BLaER1 (cell line): ENCODE results near the gene CTRL.

ENCODE experiments used
- H3K27ac ChIP-seq: shearing (Covaris generic); formaldehyde crosslinking; 2 replicates; pipeline ENCODE4 v1.8.1; 2022
- H3K27me3 ChIP-seq: shearing (Covaris generic); formaldehyde crosslinking; 2 replicates; pipeline ENCODE4 v1.8.1; 2022
- H3K36me3 ChIP-seq: shearing (Covaris generic); formaldehyde crosslinking; 2 replicates; pipeline ENCODE4 v1.8.1; 2022
- H3K4me1 ChIP-seq: shearing (Covaris generic); formaldehyde crosslinking; 2 replicates; pipeline ENCODE4 v1.8.1; 2022
- H3K4me2 ChIP-seq: shearing (Covaris generic); formaldehyde crosslinking; 2 replicates; pipeline ENCODE4 v1.8.1; 2022
- H3K4me3 ChIP-seq: shearing (Covaris generic); formaldehyde crosslinking; 2 replicates; pipeline ENCODE4 v1.8.1; 2022
- H3K9ac ChIP-seq: shearing (Covaris generic); formaldehyde crosslinking; 2 replicates; pipeline ENCODE4 v1.8.1; 2022
- H3K9me3 ChIP-seq: shearing (Covaris generic); formaldehyde crosslinking; 2 replicates; pipeline ENCODE4 v1.8.1; 2022
- H4K20me1 ChIP-seq: shearing (Covaris generic); formaldehyde crosslinking; 2 replicates; pipeline ENCODE4 v1.8.1; 2022
- Cebpa-rat ChIP-seq: shearing (Covaris generic); IDR thresholded peaks from 2 replicates; pipeline ENCODE4 v1.8.1; 2022

Gene CTRL

DNA sequence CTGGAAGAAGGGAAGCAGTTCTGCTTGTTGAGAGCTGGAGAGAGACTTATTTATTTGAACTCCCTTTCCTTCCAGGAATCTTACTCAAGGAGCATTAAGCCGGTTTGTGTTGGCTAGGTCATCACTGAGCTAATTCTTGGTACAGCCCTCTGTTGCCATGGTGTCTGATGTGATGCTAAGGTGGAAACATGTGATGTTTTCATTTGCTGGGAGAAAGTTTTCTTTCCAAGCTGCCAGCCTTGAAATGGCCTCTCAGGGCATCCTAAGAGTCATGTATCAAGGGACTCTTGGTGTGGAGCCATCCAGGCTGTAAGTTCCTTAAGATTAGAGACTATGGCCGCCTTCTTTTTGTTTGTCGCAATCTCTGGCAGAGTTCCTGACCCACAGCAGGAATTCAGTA, 34.4 kb downstream of the CTRL start:
- H4K20me1 ChIP-seq = peaks cover 73% of the 10 kb centered on the region
- H3K4me3 ChIP-seq = no peak overlapping the region
- no peak for TF ChIP-seq Cebpa-rat
- no peak overlapping the region for H3K4me2 ChIP-seq
- no peak overlapping the region for H3K9ac ChIP-seq
- no peak overlapping the region for H3K27ac ChIP-seq
- peaks cover 20% of the 10 kb centered on the region for H3K4me1 ChIP-seq
- H3K36me3 ChIP-seq = peaks cover 33% of the 10 kb centered on the region
- no peaks in the 10 kb centered on the region for H3K27me3 ChIP-seq
- H3K9me3 ChIP-seq = no peaks in the 10 kb centered on the region

DNA sequence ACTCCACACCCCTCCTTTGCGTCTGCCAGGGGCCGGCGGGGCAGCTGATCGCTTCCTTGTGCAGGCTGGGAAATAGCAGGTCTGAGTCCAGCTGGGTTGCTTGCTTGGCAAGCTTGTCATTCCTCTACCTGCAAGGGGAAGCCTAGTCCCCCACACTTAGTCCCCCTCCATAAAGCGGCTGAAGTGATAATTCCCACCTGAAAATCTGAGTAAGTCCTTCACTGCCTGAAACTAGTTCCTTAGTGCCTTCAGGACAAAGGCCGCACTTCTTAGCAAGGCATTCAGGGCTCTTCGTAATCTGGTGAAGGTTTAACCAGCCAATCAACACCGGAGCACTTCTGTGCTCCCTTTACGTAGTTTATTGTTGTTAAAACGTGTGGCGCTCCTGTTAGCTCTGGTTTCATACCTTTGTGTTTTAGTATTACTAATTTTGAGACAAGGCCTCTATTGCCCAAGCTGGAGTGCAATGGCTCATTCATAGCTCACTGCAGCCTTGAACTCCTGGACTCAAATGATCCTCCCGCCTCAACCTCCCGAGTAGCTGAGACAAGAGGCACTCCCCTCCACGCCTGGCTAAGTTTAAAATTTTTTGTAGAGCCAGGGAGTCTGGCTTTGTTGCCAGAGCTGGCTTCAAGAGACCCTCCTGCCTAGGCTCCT, 37.8 kb downstream of the CTRL start:
- H3K36me3 ChIP-seq = peaks cover 17% of the 10 kb centered on the region
- H3K9ac ChIP-seq = peak overlapping the region; percentile 99
- no peaks in the 10 kb centered on the region for H3K27me3 ChIP-seq
- H3K4me2 ChIP-seq = peak overlapping the region; percentile 83
- peaks cover 21% of the 10 kb centered on the region for H3K4me1 ChIP-seq
- TF ChIP-seq Cebpa-rat = no peak
- H3K9me3 ChIP-seq = no peaks in the 10 kb centered on the region
- peaks cover 39% of the 10 kb centered on the region for H4K20me1 ChIP-seq
- H3K4me3 ChIP-seq = peak overlapping the region; percentile 100
- peak overlapping the region; percentile 97 for H3K27ac ChIP-seq

DNA sequence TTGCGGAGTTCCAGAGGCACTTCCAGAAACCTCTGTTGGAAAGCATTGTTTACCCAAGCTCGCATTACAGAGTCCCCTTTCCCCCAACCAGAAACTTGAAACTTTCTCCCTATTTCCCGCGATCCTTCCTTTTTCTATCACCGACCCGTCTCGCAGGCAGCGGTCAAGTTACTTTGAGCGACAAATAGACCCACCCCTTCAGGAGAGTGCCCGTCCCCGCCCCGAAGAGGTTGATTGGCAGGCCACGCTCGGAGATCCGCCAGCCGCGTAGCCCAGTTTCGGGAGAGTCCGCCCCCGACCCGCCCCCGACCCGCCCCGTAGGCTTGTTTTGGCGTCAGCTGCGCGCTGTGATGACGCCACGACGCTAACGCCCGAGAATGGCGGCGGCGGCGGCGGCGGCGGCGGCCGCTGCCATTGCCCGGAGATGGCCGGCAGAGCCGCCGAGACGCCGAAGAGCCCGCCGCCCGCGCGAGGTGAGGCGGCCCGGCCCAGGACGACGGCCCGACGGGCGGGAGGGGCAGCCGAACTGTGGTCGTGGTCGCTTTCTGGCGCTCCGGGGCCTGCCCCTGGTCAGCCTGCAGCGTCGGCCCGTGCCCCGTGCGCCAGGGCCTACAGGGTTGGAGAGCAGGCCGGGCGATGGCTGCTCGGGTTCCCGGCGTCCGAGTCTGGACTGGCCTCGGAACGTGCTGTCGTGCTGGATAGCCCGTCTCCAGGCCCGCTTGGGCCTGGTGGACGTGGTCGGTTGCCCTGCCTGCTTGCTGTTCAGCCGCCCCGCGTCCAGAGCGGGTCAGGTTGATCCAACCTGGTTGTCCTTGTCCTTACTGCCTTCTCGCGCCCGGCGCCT, 38.5 kb downstream of the CTRL start, which contains the start of gene PSKH1:
Gene PSKH1, plus strand, starts transcription at position 356 of the 844 bp plus-strand sequence. CDS start 15,496 bp downstream, outside the sequence.
- no peaks in the 10 kb centered on the region for H3K27me3 ChIP-seq
- H3K4me1 ChIP-seq = peaks cover 21% of the 10 kb centered on the region
- peaks cover 32% of the 10 kb centered on the region for H4K20me1 ChIP-seq
- no peaks in the 10 kb centered on the region for H3K9me3 ChIP-seq
- H3K27ac ChIP-seq = peak within 1 kb of the TSS; percentile 97
- peak within 1 kb of the TSS; percentile 83 for H3K4me2 ChIP-seq
- H3K36me3 ChIP-seq = peaks cover 21% of the 10 kb centered on the region
- no peak for TF ChIP-seq Cebpa-rat
- peak within 1 kb of the TSS; percentile 99 for H3K9ac ChIP-seq
- H3K4me3 ChIP-seq = peak within 1 kb of the TSS; percentile 100

DNA sequence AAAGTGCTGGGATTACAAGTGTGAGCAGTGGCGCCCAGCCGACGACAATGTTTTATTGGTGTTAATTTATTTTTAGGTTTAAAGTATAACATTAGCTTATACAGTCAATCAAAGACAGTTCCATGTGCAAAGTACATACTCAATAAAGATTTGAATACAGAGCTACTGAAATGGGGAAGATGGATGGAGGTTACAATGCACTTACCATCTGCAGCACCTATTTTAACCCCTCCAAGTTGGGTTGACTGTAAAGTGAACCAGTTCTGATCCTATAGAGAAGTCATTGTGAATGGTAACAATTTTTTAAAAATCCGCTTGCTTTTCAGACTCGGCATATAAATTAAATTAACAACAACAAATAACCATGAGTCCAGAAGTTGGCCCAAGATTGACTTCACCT, 39.3 kb downstream of the CTRL start:
- peak overlapping the region; percentile 99 for H3K9ac ChIP-seq
- TF ChIP-seq Cebpa-rat = no peak
- no peaks in the 10 kb centered on the region for H3K9me3 ChIP-seq
- peak overlapping the region; percentile 79 for H3K4me2 ChIP-seq
- no peak overlapping the region for H3K27ac ChIP-seq
- H3K36me3 ChIP-seq = peaks cover 21% of the 10 kb centered on the region
- peak overlapping the region; percentile 100 for H3K4me3 ChIP-seq
- H4K20me1 ChIP-seq = peaks cover 24% of the 10 kb centered on the region
- peaks cover 21% of the 10 kb centered on the region for H3K4me1 ChIP-seq
- no peaks in the 10 kb centered on the region for H3K27me3 ChIP-seq

DNA sequence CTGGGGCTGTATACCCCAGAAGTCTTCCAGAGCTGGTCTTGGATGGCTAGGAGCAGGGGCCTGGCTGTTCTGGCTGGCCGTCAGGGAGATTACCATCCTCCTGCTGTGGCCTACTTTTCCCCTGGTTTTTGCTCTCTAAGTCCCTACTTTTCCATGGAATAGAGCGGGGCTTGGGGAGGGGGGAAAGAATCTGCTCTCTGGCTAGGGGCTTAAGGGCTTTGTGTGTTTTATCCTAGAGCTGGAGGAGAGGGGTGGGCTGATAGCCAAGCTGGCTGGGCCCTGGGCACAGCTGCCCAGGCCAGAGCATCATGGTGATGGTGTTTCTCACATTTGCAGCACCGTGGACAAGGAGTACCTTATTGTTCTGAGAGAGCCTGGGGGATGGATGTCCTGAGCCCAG, 43.3 kb downstream of the CTRL start:
- no peaks in the 10 kb centered on the region for H3K9me3 ChIP-seq
- no peak overlapping the region for H3K9ac ChIP-seq
- no peak overlapping the region for H3K4me2 ChIP-seq
- H3K27me3 ChIP-seq = no peaks in the 10 kb centered on the region
- H3K4me1 ChIP-seq = peaks cover 7% of the 10 kb centered on the region; the same call in 1 of the 2 replicates
- H4K20me1 ChIP-seq = peaks cover 18% of the 10 kb centered on the region
- H3K27ac ChIP-seq = no peak overlapping the region
- TF ChIP-seq Cebpa-rat = no peak
- H3K36me3 ChIP-seq = peaks cover 53% of the 10 kb centered on the region
- H3K4me3 ChIP-seq = no peak overlapping the region

DNA sequence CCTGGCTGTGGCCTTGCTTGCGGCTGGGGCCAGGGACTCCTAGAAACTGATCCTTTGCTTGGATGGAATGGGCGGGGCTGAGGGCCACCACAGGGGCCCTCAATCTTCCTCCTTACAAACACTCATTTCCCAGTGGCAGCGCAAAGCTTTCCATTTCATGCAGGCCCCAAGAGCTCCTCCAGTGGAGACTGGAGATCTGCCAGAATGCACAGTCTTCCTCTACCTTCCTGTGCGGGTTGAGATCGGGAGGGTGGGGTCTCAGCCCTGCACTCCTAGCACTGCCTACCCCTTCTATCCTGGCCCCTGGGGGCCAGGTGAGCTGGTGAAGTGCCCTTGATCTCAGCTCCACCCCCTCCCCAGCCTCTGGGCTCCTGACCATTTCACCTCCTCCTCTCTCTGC, 45.3 kb downstream of the CTRL start:
- H3K27me3 ChIP-seq = no peaks in the 10 kb centered on the region
- H3K27ac ChIP-seq = no peak overlapping the region
- no peaks in the 10 kb centered on the region for H3K9me3 ChIP-seq
- H3K4me3 ChIP-seq = no peak overlapping the region
- no peak overlapping the region for H3K4me2 ChIP-seq
- H4K20me1 ChIP-seq = peaks cover 36% of the 10 kb centered on the region
- H3K9ac ChIP-seq = no peak overlapping the region
- no peaks in the 10 kb centered on the region for H3K4me1 ChIP-seq
- TF ChIP-seq Cebpa-rat = no peak
- H3K36me3 ChIP-seq = peaks cover 72% of the 10 kb centered on the region

DNA sequence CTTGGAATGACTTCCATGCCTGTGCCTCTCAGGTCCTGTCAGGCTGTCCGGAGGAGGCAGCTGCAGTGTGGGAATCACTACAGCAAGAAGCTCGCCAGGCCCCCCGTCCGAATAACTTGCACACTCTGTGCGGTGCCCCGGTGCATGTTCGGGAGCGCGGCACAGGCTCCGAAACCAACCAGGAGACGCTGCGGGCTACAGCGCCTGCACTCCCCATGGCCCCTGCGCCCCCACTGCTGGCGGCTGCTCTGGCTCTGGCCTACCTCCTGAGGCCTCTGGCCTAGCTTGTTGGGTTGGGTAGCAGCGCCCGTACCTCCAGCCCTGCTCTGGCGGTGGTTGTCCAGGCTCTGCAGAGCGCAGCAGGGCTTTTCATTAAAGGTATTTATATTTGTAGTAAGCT, 45.7 kb downstream of the CTRL start:
- no peak for TF ChIP-seq Cebpa-rat
- peaks cover 76% of the 10 kb centered on the region for H3K36me3 ChIP-seq

DNA sequence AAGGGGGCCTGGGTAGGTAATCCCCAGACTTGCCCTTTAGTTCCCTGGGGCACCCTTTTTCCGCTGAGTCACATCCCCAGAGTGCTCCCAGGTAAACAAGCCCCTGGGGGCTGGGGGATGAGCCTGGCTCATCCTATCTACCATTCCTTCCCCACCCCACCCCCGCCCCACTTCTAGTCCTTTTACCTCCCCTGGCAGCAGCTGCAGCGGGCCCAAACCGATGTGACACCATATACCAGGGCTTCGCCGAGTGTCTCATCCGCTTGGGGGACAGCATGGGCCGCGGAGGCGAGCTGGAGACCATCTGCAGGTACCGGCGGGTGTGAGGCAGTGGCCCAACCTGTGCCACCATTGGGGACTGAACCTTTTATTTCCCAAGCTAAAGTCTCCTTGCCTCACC, 46.1 kb downstream of the CTRL start:
- H3K27ac ChIP-seq = no peak overlapping the region
- H4K20me1 ChIP-seq = peaks cover 43% of the 10 kb centered on the region
- peaks cover 81% of the 10 kb centered on the region for H3K36me3 ChIP-seq
- no peaks in the 10 kb centered on the region for H3K9me3 ChIP-seq
- no peak for TF ChIP-seq Cebpa-rat
- H3K27me3 ChIP-seq = no peaks in the 10 kb centered on the region
- H3K9ac ChIP-seq = no peak overlapping the region
- H3K4me2 ChIP-seq = no peak overlapping the region
- no peaks in the 10 kb centered on the region for H3K4me1 ChIP-seq
- H3K4me3 ChIP-seq = no peak overlapping the region

More for the DNA sequence above, 45.7 kb downstream of the CTRL start:
- Histone ChIP-seq H3K4me3 (no peak overlapping the region), H3K9me3 (no peaks in the 10 kb centered on the region), H3K4me1 (no peaks in the 10 kb centered on the region), H3K4me2 (no peak overlapping the region), H3K9ac (no peak overlapping the region), H3K27ac (no peak overlapping the region), H3K27me3 (no peaks in the 10 kb centered on the region), H4K20me1 (peaks cover 39% of the 10 kb centered on the region)

DNA sequence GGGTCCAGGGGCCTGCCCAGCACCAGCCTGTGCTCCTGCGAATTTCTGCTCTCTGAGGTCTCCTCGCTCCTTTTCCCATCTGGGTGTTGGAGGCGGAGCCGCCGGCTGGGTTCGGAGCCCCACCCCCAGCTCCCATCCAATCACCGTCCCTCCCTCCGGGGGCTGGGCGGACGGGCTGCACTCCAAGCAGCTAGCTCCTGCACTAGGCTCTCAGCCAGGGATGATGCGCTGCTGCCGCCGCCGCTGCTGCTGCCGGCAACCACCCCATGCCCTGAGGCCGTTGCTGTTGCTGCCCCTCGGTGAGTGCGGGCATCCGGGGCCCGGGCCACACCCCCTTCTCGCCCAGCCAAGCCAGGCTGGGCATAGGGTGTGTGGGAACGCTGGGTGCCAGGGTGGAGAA, 47.0 kb downstream of the CTRL start, which contains the start of gene NRN1L:
Gene NRN1L, plus strand, starts transcription at position 202 of the 400 bp plus-strand sequence. Its CDS starts 19 bp downstream, at position 221.
- Histone ChIP-seq H3K4me3 (no peak within 1 kb of the TSS), H3K9ac (no peak within 1 kb of the TSS), H4K20me1 (peaks cover 52% of the 10 kb centered on the region), H3K27me3 (no peaks in the 10 kb centered on the region), H3K36me3 (peaks cover 88% of the 10 kb centered on the region), H3K9me3 (no peaks in the 10 kb centered on the region), H3K4me2 (no peak within 1 kb of the TSS), H3K4me1 (no peaks in the 10 kb centered on the region), H3K27ac (no peak within 1 kb of the TSS)
- no peak for TF ChIP-seq Cebpa-rat

DNA sequence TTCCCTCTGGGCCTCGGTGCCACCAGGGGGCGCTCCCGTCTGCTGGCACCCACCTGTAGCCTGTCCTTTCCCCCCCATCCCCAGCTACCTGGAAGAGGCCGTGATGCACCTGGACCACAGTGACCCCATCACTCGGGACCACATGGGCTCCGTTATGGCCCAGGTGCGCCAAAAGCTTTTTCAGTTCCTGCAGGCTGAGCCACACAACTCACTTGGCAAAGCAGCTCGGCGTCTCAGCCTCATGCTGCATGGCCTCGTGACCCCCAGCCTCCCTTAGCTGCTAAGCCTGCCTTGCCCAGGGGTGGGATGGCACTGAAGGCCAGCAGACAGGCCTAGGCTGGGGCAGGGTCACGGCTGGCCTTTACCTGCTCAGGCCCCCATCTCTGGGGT, 47.8 kb downstream of the CTRL start:
- H3K9ac ChIP-seq = no peak overlapping the region
- H3K4me2 ChIP-seq = no peak overlapping the region
- H3K4me3 ChIP-seq = no peak overlapping the region
- no peaks in the 10 kb centered on the region for H3K27me3 ChIP-seq
- H3K4me1 ChIP-seq = no peaks in the 10 kb centered on the region
- H3K9me3 ChIP-seq = no peaks in the 10 kb centered on the region
- H3K36me3 ChIP-seq = peaks cover 93% of the 10 kb centered on the region
- H4K20me1 ChIP-seq = peaks cover 55% of the 10 kb centered on the region
- TF ChIP-seq Cebpa-rat = no peak
- no peak overlapping the region for H3K27ac ChIP-seq
